ENCODE data around the gene ANKFY1.

ANKFY1 gene, protein sequence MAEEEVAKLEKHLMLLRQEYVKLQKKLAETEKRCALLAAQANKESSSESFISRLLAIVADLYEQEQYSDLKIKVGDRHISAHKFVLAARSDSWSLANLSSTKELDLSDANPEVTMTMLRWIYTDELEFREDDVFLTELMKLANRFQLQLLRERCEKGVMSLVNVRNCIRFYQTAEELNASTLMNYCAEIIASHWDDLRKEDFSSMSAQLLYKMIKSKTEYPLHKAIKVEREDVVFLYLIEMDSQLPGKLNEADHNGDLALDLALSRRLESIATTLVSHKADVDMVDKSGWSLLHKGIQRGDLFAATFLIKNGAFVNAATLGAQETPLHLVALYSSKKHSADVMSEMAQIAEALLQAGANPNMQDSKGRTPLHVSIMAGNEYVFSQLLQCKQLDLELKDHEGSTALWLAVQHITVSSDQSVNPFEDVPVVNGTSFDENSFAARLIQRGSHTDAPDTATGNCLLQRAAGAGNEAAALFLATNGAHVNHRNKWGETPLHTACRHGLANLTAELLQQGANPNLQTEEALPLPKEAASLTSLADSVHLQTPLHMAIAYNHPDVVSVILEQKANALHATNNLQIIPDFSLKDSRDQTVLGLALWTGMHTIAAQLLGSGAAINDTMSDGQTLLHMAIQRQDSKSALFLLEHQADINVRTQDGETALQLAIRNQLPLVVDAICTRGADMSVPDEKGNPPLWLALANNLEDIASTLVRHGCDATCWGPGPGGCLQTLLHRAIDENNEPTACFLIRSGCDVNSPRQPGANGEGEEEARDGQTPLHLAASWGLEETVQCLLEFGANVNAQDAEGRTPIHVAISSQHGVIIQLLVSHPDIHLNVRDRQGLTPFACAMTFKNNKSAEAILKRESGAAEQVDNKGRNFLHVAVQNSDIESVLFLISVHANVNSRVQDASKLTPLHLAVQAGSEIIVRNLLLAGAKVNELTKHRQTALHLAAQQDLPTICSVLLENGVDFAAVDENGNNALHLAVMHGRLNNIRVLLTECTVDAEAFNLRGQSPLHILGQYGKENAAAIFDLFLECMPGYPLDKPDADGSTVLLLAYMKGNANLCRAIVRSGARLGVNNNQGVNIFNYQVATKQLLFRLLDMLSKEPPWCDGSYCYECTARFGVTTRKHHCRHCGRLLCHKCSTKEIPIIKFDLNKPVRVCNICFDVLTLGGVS

DNA sequence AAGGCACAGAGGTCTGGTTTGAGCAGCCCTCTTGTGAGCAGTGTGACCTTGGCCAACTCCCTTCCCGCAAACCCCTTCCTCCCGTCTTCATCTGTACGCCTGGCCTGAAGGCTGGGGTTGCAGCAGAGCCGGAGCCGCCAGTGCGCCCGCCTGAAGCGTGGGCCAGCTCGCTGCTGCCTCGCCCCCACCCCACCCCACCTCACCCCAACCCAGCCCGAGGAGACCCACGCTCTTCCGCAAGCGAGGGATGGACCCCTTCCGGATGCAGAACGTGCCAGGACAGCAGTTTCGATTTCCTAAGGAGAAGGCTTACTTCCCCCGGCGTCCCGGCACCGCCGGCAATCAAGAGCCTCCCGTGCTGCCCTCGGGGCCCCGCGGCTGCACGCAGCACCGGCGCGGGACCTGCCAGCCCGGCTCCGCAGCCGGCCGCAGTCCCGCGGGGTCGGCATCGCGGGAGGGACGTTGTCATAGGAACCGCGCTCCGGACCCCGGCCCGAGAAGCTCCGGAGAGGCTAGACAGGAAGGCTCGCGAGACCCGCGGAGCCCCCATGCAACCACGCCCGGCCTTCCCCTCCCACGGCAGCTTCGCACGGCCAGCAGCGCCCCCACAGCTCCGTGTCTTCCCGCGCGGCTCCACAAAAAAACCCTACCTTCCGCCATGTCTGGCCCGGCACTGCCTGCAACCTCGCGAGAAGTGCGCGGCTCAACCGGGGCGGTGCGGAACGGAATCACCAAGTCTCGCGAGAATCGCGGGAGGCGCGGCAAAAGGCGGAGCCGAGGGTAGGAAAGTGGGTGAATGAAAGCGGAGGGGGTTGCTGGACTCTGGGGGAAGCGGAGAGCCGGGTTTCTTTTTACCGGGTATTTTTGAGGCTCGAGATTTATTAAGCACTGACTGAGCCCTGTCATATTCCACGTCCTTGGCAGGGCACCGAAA lies at the start of gene ANKFY1:
Gene ANKFY1 (minus strand): TSS at position 698 of the 934 bp plus-strand sequence. CDS start 38 bp downstream, at position 660.
- H3K4me3 ChIP-seq (ENCODE audit: low read depth, low read length) = peak within 1 kb of the TSS; percentile 79
- TF ChIP-seq POLR2A (IDR thresholded peaks at IDR 0.05; ENCODE audit: extremely low read depth, insufficient read length) (peak; percentile 50), MYC (IDR thresholded peaks at IDR 0.05; ENCODE audit: low read depth, low read length) (peak; percentile 16; the same call in 1 of the 2 replicates)
- TF ChIP-seq, protein P1, sequence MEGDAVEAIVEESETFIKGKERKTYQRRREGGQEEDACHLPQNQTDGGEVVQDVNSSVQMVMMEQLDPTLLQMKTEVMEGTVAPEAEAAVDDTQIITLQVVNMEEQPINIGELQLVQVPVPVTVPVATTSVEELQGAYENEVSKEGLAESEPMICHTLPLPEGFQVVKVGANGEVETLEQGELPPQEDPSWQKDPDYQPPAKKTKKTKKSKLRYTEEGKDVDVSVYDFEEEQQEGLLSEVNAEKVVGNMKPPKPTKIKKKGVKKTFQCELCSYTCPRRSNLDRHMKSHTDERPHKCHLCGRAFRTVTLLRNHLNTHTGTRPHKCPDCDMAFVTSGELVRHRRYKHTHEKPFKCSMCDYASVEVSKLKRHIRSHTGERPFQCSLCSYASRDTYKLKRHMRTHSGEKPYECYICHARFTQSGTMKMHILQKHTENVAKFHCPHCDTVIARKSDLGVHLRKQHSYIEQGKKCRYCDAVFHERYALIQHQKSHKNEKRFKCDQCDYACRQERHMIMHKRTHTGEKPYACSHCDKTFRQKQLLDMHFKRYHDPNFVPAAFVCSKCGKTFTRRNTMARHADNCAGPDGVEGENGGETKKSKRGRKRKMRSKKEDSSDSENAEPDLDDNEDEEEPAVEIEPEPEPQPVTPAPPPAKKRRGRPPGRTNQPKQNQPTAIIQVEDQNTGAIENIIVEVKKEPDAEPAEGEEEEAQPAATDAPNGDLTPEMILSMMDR (IDR thresholded peaks at IDR 0.05; ENCODE audit: low read depth, low read length) = no peak
- peak; percentile 89 for DNase-seq (ENCODE audit: low read depth)

DNA sequence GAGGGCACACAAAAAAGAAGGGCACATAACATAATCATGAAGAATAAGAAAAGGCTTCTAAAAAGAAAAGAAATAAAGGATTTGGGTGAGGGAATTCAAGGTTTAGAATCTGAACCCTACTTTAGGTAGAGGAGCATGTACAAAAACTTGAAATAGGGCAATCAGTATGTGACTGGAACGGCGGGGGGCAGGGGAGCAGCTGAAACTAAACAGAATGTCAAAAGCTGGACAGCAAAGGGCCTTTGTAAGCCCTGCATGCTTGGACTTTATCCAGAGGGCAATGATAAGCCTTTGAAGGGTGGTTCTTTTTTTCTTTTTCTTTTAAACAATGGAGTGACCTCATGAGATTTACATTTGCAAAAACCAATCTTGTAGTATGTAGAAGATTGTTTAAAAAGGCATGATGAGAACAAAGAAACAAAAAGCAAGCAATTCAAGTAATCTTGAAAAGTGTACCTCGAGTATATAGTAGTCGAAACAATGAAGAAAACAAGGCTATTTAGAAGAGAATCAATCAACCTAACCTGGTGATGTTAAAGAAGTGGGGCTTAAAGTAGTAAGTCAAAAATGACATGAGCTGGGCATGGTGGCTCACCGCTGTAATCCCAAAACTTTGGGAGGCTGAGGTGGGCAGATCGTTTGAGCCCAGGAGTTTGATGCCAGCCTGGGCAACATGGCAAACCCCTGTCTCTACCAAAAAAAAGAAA lies 46.7 kb upstream of the ANKFY1 start:
- no peak overlapping the region for H3K4me3 ChIP-seq (ENCODE audit: low read depth, low read length)
- no peak for DNase-seq (ENCODE audit: low read depth)
- TF ChIP-seq, protein P2, sequence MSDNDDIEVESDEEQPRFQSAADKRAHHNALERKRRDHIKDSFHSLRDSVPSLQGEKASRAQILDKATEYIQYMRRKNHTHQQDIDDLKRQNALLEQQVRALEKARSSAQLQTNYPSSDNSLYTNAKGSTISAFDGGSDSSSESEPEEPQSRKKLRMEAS (IDR thresholded peaks at IDR 0.05; ENCODE audit: low read depth, low read length) = no peak
- TF ChIP-seq MYC (IDR thresholded peaks at IDR 0.05; ENCODE audit: low read depth, low read length) (no peak), POLR2A (IDR thresholded peaks at IDR 0.05; ENCODE audit: extremely low read depth, insufficient read length) (no peak)
- TF ChIP-seq, protein P1 (IDR thresholded peaks at IDR 0.05; ENCODE audit: low read depth, low read length) = no peak

DNA sequence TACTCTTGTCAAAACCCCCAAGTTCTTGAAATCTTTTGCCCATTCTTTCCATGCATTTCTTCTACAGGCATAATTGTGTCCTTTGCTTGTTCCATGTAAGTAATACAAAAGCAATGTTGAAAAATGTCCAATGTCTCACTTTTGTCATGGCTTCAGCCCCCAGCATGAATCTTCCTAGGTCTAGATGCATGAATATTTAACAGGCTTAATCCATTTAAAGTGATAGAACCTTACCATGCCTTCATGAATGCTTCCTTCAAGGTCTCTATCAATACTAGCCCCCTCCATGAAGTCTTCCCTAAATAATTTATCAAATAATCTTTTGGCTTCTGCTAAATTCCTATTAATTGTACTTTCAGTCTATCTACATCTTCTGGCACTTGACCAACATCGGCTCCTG lies 46.1 kb upstream of the ANKFY1 start:
- H3K4me3 ChIP-seq (ENCODE audit: low read depth, low read length) = no peak overlapping the region
- DNase-seq (ENCODE audit: low read depth) = no peak

DNA sequence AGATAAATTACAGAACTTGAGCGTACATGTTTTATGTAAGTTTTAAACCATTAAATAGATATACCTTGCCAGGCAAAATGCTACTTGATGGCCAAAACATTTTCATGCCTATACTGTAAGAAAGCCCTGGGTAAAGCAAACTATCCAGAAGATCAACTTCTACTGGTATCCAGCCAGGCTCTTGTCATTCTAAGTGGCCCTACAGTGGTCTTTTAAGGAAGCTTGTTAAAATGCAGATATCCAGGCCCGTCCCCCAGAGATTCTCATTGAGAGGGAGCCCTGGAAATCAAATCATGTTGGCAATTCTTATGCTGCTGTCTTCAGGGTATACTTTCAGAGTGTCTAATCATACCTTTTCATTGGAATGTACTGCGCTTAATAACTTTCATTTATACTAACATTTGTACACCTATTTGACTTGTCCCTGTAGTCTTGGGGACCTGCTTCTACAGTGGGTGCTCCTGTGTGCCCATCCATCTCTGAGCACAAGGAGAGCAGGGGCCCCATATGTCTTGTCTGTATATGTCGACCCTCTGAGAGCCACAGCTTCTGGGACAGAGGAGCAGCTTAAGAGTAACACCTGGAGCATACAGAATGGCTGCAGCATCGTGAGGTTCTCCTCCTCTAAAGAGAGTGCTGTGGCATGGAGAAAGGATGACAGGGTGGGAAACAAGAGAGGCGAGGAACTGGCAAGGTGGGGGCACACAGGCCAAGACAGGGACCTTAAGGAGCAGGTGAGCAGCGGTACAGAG lies 43.6 kb upstream of the ANKFY1 start:
- H3K4me3 ChIP-seq (ENCODE audit: low read depth, low read length) = no peak overlapping the region
- TF ChIP-seq, protein P2 (IDR thresholded peaks at IDR 0.05; ENCODE audit: low read depth, low read length) = no peak
- TF ChIP-seq POLR2A (IDR thresholded peaks at IDR 0.05; ENCODE audit: extremely low read depth, insufficient read length) = no peak
- no peak for DNase-seq (ENCODE audit: low read depth)

More for the DNA sequence above, 46.1 kb upstream of the ANKFY1 start:
- TF ChIP-seq, protein P2 (IDR thresholded peaks at IDR 0.05; ENCODE audit: low read depth, low read length) = no peak
- TF ChIP-seq, protein P1 (IDR thresholded peaks at IDR 0.05; ENCODE audit: low read depth, low read length) = no peak
- no peak for TF ChIP-seq MYC (IDR thresholded peaks at IDR 0.05; ENCODE audit: low read depth, low read length)
- TF ChIP-seq POLR2A (IDR thresholded peaks at IDR 0.05; ENCODE audit: extremely low read depth, insufficient read length) = no peak

DNA sequence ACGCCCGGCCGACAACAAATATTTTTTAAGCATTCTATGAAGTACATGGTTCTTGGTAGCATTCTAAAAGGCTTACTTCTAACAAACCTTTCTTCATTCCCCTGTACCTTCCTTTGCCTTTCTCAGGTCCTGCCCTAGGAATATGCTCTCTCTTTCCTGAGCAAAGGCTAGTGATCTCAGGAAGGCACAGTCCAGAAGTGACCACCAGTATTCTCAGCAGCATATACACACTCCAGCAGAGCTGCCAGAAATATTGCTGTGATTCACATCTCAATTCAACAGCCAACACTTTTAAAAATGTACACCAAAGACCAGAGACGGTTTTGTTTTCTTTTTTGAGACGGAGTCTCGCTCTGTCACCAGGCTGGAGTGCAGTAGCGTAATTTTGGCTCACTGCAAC lies 41.4 kb upstream of the ANKFY1 start:
- TF ChIP-seq, protein P1 (IDR thresholded peaks at IDR 0.05; ENCODE audit: low read depth, low read length) = no peak
- TF ChIP-seq, protein P2 (IDR thresholded peaks at IDR 0.05; ENCODE audit: low read depth, low read length) = no peak
- TF ChIP-seq POLR2A (IDR thresholded peaks at IDR 0.05; ENCODE audit: extremely low read depth, insufficient read length) (no peak), MYC (IDR thresholded peaks at IDR 0.05; ENCODE audit: low read depth, low read length) (no peak)
- H3K4me3 ChIP-seq (ENCODE audit: low read depth, low read length) = no peak overlapping the region
- no peak for DNase-seq (ENCODE audit: low read depth)

All from NB4 (cell line).